ENCODE results near the gene TMEM150A. TPM values are rescaled to one million over a fixed set of nuclear protein-coding genes. Genes with fewer than 3 reads are reported as not detected.

Gene TMEM150A
- total RNA-seq, 2 experiments from 2014 or later = 3.9 to 4.4 TPM

- ChIA-PET POLR2A (no interaction called here), CTCF (interaction anchor here (13.6 kb wide), 1 partner anchor 135 kb away, joined by 99 read pairs; the partner anchor contains the start of gene SH2D6)
These were observed 47.4 kb downstream of the TMEM150A start for GRCh38 chr2:85554980-85555612.

GRCh38 chr2:85553184-85553583 is 49.3 kb downstream of the TMEM150A start:
- ChIA-PET CTCF (interaction anchor here (0.7 to 13.6 kb wide), 3 partner anchors 39 to 133 kb away, joined by 3 to 99 read pairs (median 4); partner anchors contain the start of gene SH2D6), POLR2A (interaction anchor here (0.5 to 2.4 kb wide), 2 partner anchors 9 to 14 kb away, joined by 5 to 9 read pairs; partner anchors contain the start of gene MAT2A)

- CTCF ChIA-PET = interaction anchor here (0.6 to 13.6 kb wide), 19 partner anchors 8 to 223 kb away, joined by 3 to 99 read pairs (median 4); partner anchors contain the start of genes GGCX, RNF181 and SH2D6
- POLR2A ChIA-PET = interaction anchor here (0.6 to 2.4 kb wide), 7 partner anchors 9 to 163 kb away, joined by 3 to 9 read pairs (median 3); partner anchors contain the start of genes MAT2A and SH2D6
These were observed 50.5 kb downstream of the TMEM150A start for GRCh38 chr2:85551698-85552678.

GRCh38 chr2:85550486-85550885 is 52.0 kb downstream of the TMEM150A start:
- CTCF ChIA-PET = interaction anchor here (0.6 to 13.6 kb wide), 7 partner anchors 10 to 160 kb away, joined by 3 to 99 read pairs (median 4); partner anchors contain the start of genes GGCX and SH2D6
- POLR2A ChIA-PET = interaction anchor here (0.6 to 2.4 kb wide), 3 partner anchors 10 to 131 kb away, joined by 3 to 9 read pairs (median 3); partner anchors contain the start of gene SH2D6

GRCh38 chr2:85549826-85550225 is 52.7 kb downstream of the TMEM150A start:
- POLR2A ChIA-PET = interaction anchor here (0.6 to 2.1 kb wide), 2 partner anchors 10 to 16 kb away, joined by 3 to 17 read pairs; partner anchors contain the start of gene MAT2A
- CTCF ChIA-PET = interaction anchor here (0.7 to 13.6 kb wide), 5 partner anchors 10 to 159 kb away, joined by 3 to 99 read pairs (median 5); partner anchors contain the start of genes GGCX and SH2D6

GRCh38 chr2:85549095-85549494 is 53.4 kb downstream of the TMEM150A start:
- CTCF ChIA-PET = interaction anchor here (0.7 to 13.6 kb wide), 8 partner anchors 10 to 159 kb away, joined by 3 to 99 read pairs (median 3); partner anchors contain the start of genes MAT2A and SH2D6
- POLR2A ChIA-PET = interaction anchor here (0.6 to 2.1 kb wide), 7 partner anchors 10 to 157 kb away, joined by 3 to 17 read pairs (median 3); partner anchors contain the start of genes GGCX and MAT2A

- POLR2A ChIA-PET = interaction anchor here (0.6 to 2.1 kb wide), 7 partner anchors 9 to 157 kb away, joined by 3 to 17 read pairs (median 3); partner anchors contain the start of genes GGCX and MAT2A
- CTCF ChIA-PET = interaction anchor here (0.8 to 13.6 kb wide), 6 partner anchors 10 to 158 kb away, joined by 3 to 99 read pairs (median 3); partner anchors contain the start of genes MAT2A and SH2D6
These were observed 53.9 kb downstream of the TMEM150A start for GRCh38 chr2:85548608-85548900.

Other genes starting within 250 kb of the TMEM150A start
- 10 to 100 TPM; 32.1 to 34.0 TPM for gene RETSAT, start 248.2 kb downstream of the TMEM150A start, total RNA-seq
- 10 to 100 TPM; 14.0 to 14.9 TPM for gene ELMOD3, start 247.9 kb downstream of the TMEM150A start, total RNA-seq
- gene CAPG, start 192.3 kb downstream of the TMEM150A start, total RNA-seq = 10 to 100 TPM; 23.4 to 23.7 TPM
- under 1 TPM; 0.36 to 0.88 TPM for gene SH2D6, start 184.0 kb downstream of the TMEM150A start, total RNA-seq
- 100 to 1,000 TPM; 396 to 417 TPM for gene MAT2A, start 63.5 kb downstream of the TMEM150A start, total RNA-seq
- gene GGCX, start 41.2 kb downstream of the TMEM150A start, total RNA-seq = 10 to 100 TPM; 23.2 to 24.1 TPM
- gene VAMP8, start 25.1 kb downstream of the TMEM150A start, total RNA-seq = 10 to 100 TPM; 86.8 to 96.8 TPM
- gene VAMP5, start 18.3 kb downstream of the TMEM150A start, total RNA-seq = 10 to 100 TPM; 24.4 to 25.7 TPM
- gene RNF181, start 7.0 kb downstream of the TMEM150A start, total RNA-seq = 100 to 1,000 TPM in 1 of 2 experiments, 10 to 100 TPM in 1; 98.9 to 104 TPM
- 10 to 100 TPM; 23.7 to 27.0 TPM for gene C2orf68, start 9.4 kb upstream of the TMEM150A start, total RNA-seq
- gene USP39, start 13.5 kb upstream of the TMEM150A start, total RNA-seq = 100 to 1,000 TPM; 105 to 110 TPM
- not detected for gene SFTPB, start 65.5 kb upstream of the TMEM150A start, total RNA-seq
- gene GNLY, start 91.7 kb upstream of the TMEM150A start, total RNA-seq = 10 to 100 TPM; 18.6 to 22.1 TPM
- not detected for gene ATOH8, start 151.3 kb upstream of the TMEM150A start, total RNA-seq

Data from activated CD8-positive, alpha-beta memory T cell treated with anti-CD3 and anti-CD28 coated beads for 36 hours (primary cell).